ENCODE measurements around the gene ADRA2C. TPM values are rescaled to one million over a fixed set of nuclear protein-coding genes. Genes with fewer than 3 reads are reported as not detected.

ADRA2C gene
- total RNA-seq, 4 donors from 2014 or later = 0.61 to 4.6 (median 3.6) TPM

Other genes with a start within 250 kb of the ADRA2C start
- gene LRPAP1, start 234.0 kb upstream of the ADRA2C start, total RNA-seq = 100 to 1,000 TPM in 3 of 4 donors, 10 to 100 TPM in 1; 76.6 to 166 (median 126) TPM